Lung (tissue), 12 donors: ENCODE measurements around the gene GPR25. TPM values are rescaled to one million over a fixed set of nuclear protein-coding genes. Genes with fewer than 3 reads are reported as not detected.

Experiments
- ATAC-seq: fragments of 200-7000 bp; cut with Tn5 transposase; one replicate; pipeline ENCODE4 v1.9.1; 2020; ENCODE audit warnings: moderate number of reproducible peaks; ENCODE audit not compliant: insufficient read depth, low FRiP score
- DNase-seq, 3 donors: peaks; one replicate each; pipeline ENCODE4 v3.0.0-alpha.2; 2013 to 2017
- H3K27ac ChIP-seq, 2 donors: one replicate each; pipeline ENCODE4 v1.5.1; 2013; ENCODE audit warnings: mild to moderate bottlenecking in 2 of 2, moderate library complexity in 2 of 2, control low read depth in 1 of 2, inconsistent platforms in 1 of 2, low read depth in 1 of 2, low read length in 1 of 2
- H3K27me3 ChIP-seq, 3 donors: one replicate each; pipeline ENCODE4 v1.5.1; 2013; ENCODE audit warnings: low read length in 2 of 3; ENCODE audit not compliant: control insufficient read depth in 3 of 3, insufficient read depth in 3 of 3
- H3K36me3 ChIP-seq, 4 donors: one replicate each; pipeline ENCODE4 v1.5.1; 2013; ENCODE audit warnings: low read length in 4 of 4, mild to moderate bottlenecking in 1 of 4, moderate library complexity in 1 of 4; ENCODE audit not compliant: control insufficient read depth in 4 of 4, insufficient read depth in 4 of 4
- H3K4me1 ChIP-seq, 5 donors: one replicate each; pipeline ENCODE4 v1.5.1; 2013; ENCODE audit warnings: low read length in 5 of 5, mild to moderate bottlenecking in 2 of 5, moderate library complexity in 1 of 5; ENCODE audit not compliant: control insufficient read depth in 5 of 5, insufficient read depth in 5 of 5
- H3K4me3 ChIP-seq: one replicate; pipeline ENCODE4 v1.5.1; 2013; ENCODE audit warnings: mild to moderate bottlenecking, control low read depth, moderate library complexity
- H3K9ac ChIP-seq, 2 donors: one replicate each; pipeline ENCODE4 v1.5.1; 2013; ENCODE audit warnings: low read length in 2 of 2, control low read depth in 1 of 2; ENCODE audit not compliant: insufficient read depth in 1 of 2
- H3K9me3 ChIP-seq, 4 donors: one replicate each; pipeline ENCODE4 v1.5.1; 2013; ENCODE audit warnings: low read length in 3 of 4, mild to moderate bottlenecking in 1 of 4, moderate library complexity in 1 of 4; ENCODE audit not compliant: control insufficient read depth in 4 of 4, insufficient read depth in 3 of 4
- CTCF ChIP-seq: IDR thresholded peaks from 2 replicates; pipeline ENCODE4 v1.5.1; 2012; ENCODE audit warnings: mild to moderate bottlenecking; ENCODE audit errors: control extremely low read depth, extremely low read depth
- WGBS, 2 donors: extraction: QIAGEN DNeasy Blood & Tissue Kit; methylation state at CpG; one replicate each; pipeline ENCODE4 v1.1.7; 2013; 5-methylcytosine and 5-hydroxymethylcytosine counted together
- polyA plus RNA-seq, 2 donors: library from polyadenylated mRNA; stranded (reverse); fragments of 200-250 nt; gene quantifications; one replicate each; pipeline ENCODE4 v1.2.1, GENCODE V29; 2013
- total RNA-seq, 2 donors: library from RNA; depleted of rRNA in 1 of 2; stranded (reverse); fragments of >200 nt in 1 of 2; gene quantifications; one replicate each; pipeline ENCODE4 v1.2.1, GENCODE V29; 2014 to 2021
- donor health status: control.
- donor health status: control.
- donor health status: Bipolar disorder and iron deficiency.
- donor health status: healthy.
- donor health status: DM: yes; HTN: yes; CAD: no.

Gene GPR25
- total and polyA plus RNA-seq, 4 donors, result 0.16 to 1.0 (median 0.63) TPM

DNA sequence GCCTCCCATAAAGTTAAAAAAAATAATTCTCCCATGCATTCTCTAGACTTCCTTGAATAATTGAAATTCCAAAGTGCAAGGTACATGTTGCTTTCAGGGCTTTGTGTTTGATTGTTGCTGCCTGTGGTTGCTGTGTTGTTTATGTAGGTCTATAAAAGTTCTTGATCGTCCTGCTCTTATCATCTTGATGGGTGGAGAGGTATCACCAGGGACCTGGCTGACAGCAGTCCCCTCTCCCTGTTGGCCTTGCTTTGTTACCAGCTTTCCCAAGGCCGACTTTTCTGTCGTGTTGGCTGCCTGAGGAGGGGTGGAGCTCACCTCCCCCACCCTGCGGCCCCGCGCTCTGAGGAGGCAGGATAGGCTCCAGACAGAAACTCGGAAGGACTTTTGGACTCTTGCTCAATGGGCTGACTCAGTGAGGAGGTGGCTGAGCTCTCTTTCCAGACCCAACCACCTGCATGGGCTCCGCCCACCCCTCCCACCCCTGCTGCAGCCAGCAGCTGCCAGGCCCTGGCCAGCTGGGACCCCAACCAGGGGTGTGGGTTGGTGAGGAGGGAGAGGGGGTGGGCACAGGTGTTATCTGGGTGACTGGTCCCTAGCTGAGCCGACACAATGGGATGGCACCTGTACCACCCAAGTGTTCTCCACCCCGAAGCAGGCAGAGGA, 23.9 kb downstream of the GPR25 start:
- Histone ChIP-seq H3K27me3 (no peaks in the 10 kb centered on the region), H3K4me1 (peaks cover 0 to 28% (median 3%) of the 10 kb centered on the region in 5 donors), H3K4me3 (no peak overlapping the region), H3K9me3 (no peaks in the 10 kb centered on the region), H3K27ac (peak overlapping the region in 1 of 2 donors; percentile 9), H3K9ac (no peak overlapping the region), H3K36me3 (peaks cover 0 to 7% (median 1%) of the 10 kb centered on the region in 4 donors)
- DNase-seq (peak in 2 of 3 donors; percentile 48 to 60), ATAC-seq (peak; percentile 76)
- no peak for TF ChIP-seq CTCF
- WGBS, 2 donors, result 68 to 74% methylated on average over 10 of the region's 10 CpGs

GRCh38 chr1:200897259-200897658, 24.5 kb downstream of the GPR25 start:
- DNase-seq, result no peak
- Histone ChIP-seq H3K36me3 (peaks cover 0 to 7% (median 1%) of the 10 kb centered on the region in 4 donors), H3K9ac (no peak overlapping the region), H3K27me3 (no peaks in the 10 kb centered on the region), H3K4me3 (no peak overlapping the region), H3K9me3 (no peaks in the 10 kb centered on the region), H3K4me1 (peaks cover 0 to 22% (median 0%) of the 10 kb centered on the region in 5 donors), H3K27ac (peak overlapping the region in 1 of 2 donors; percentile 9)
- 88 to 90% methylated on average over 5 of the region's 5 CpGs for WGBS, 2 donors
- no peak for TF ChIP-seq CTCF
- ATAC-seq, result no peak

DNA sequence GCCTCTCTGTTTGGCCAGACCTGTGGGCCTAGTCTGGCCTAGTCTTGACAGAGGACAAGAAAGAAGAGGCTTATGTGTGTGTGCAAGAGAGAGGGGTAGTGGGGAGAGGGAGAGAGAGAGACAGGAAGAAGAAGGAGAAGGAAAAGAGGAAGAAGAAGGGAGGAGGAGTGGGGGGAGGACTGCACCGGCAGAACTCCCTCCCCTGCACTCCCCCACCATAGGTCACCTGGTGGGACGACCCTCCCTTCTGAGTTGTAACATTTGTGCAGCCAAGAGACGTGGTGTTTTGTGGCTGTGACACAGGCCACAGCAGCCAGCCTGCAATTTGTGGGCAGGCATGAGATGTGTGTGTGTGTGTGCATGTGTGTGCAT, 26.2 kb downstream of the GPR25 start:
- Histone ChIP-seq H3K27ac (peak overlapping the region in 1 of 2 donors; percentile 10), H3K27me3 (no peaks in the 10 kb centered on the region), H3K36me3 (peaks cover 0 to 7% (median 1%) of the 10 kb centered on the region in 4 donors), H3K4me3 (no peak overlapping the region), H3K9me3 (no peaks in the 10 kb centered on the region), H3K9ac (no peak overlapping the region), H3K4me1 (peaks cover 0 to 11% (median 0%) of the 10 kb centered on the region in 5 donors)
- no peak for DNase-seq
- ATAC-seq, result no peak
- 19 to 59% methylated on average over 3 of the region's 3 CpGs for WGBS, 2 donors
- TF ChIP-seq CTCF, result no peak
